MCF 10A (cell line): ENCODE measurements around the gene TUB. TPM values are rescaled to one million over a fixed set of nuclear protein-coding genes. Genes with fewer than 3 reads are reported as not detected.

ENCODE experiments used
- BruUV-seq: library from RNA; stranded (reverse); fragments of 400-500 nt; replicated peaks from 2 replicates; lab custom pipeline; 2021; lab: Mats Ljungman, UMichigan
- CTCF ChIA-PET: fragments of 300-600 bp; sonication (Branson Sonifier 250); formaldehyde crosslinking; extraction: SDS; loops from one replicate; lab custom pipeline; 2021; ENCODE audit warnings: antibody characterized with exemption, inconsistent platforms; lab: Yijun Ruan, JAX
- POLR2A ChIA-PET: fragments of 300-600, 350-650 bp; sonication (Branson Sonifier 250); formaldehyde crosslinking; extraction: SDS; loops from one replicate; lab custom pipeline; 2020; ENCODE audit warnings: antibody characterized with exemption, inconsistent platforms; lab: Yijun Ruan, JAX
- DNase-seq: peaks from one replicate; pipeline ENCODE4 v3.0.0-alpha.2; 2018; ENCODE audit not compliant: unreplicated experiment
- H3K27ac Mint-ChIP-seq: one replicate; pipeline ENCODE4 v1.8.0; 2022; ENCODE audit warnings: mild to moderate bottlenecking, low read depth, mixed read lengths; ENCODE audit not compliant: unreplicated experiment
- H3K27me3 Mint-ChIP-seq: one replicate; pipeline ENCODE4 v1.8.0; 2022; ENCODE audit warnings: mixed read lengths; ENCODE audit not compliant: insufficient read depth, unreplicated experiment
- H3K36me3 Mint-ChIP-seq: one replicate; pipeline ENCODE4 v1.8.0; 2022; ENCODE audit warnings: mild to moderate bottlenecking, moderate library complexity, mixed read lengths; ENCODE audit not compliant: insufficient read depth, unreplicated experiment
- H3K4me1 Mint-ChIP-seq: one replicate; pipeline ENCODE4 v1.8.0; 2022; ENCODE audit warnings: mixed read lengths; ENCODE audit not compliant: insufficient read depth, unreplicated experiment
- H3K4me3 Mint-ChIP-seq: one replicate; pipeline ENCODE4 v1.8.0; 2022; ENCODE audit warnings: mild to moderate bottlenecking, moderate library complexity, mixed read lengths; ENCODE audit not compliant: unreplicated experiment
- H3K9me3 Mint-ChIP-seq: one replicate; pipeline ENCODE4 v1.8.0; 2022; ENCODE audit warnings: mixed read lengths; ENCODE audit not compliant: unreplicated experiment
- CTCF ChIP-seq: fragments of 200-600 bp; IDR thresholded peaks from one replicate; pipeline ENCODE4 v1.8.0; 2022; ENCODE audit warnings: antibody characterized with exemption, mild to moderate bottlenecking; ENCODE audit not compliant: unreplicated experiment
- intact Hi-C: fragments of 100-400 bp; cut with micrococcal nuclease; formaldehyde crosslinking; loops from 2 replicates; pipeline ENCODE4 v1.14.1; 2022
- total RNA-seq: library from RNA; stranded (reverse); gene quantifications from 2 replicates; pipeline ENCODE4 v1.2.3, GENCODE V29; 2022

TUB gene
- total RNA-seq, 1 experiment from 2014 or later = 1.4 TPM

GRCh38 chr11:8087185-8087584 is 6.2 kb downstream of the TUB start:
- POLR2A ChIA-PET = interaction anchor here (1.1 to 2.0 kb wide), 2 partner anchors 18 to 80 kb away, joined by 4 to 6 read pairs; no protein-coding TSS in a partner anchor
- H3K27me3 Mint-ChIP-seq = peaks cover 10% of the 10 kb centered on the region
- H3K9me3 Mint-ChIP-seq = no peaks in the 10 kb centered on the region
- CTCF ChIA-PET = interaction anchor here (0.6 to 21.2 kb wide), 9 partner anchors 8 to 575 kb away, joined by 3 to 786 read pairs (median 29); no protein-coding TSS in a partner anchor
- H3K4me3 Mint-ChIP-seq = no peak overlapping the region
- no TSS peak for BruUV-seq
- no peaks in the 10 kb centered on the region for H3K4me1 Mint-ChIP-seq
- TF ChIP-seq CTCF = no peak
- intact Hi-C loops = no loop called here
- no peak overlapping the region for H3K27ac Mint-ChIP-seq
- no peaks in the 10 kb centered on the region for H3K36me3 Mint-ChIP-seq
- no peak for DNase-seq

- TF ChIP-seq CTCF = no peak
- CTCF ChIA-PET = interaction anchor here (0.6 to 21.2 kb wide), 11 partner anchors 8 to 575 kb away, joined by 3 to 786 read pairs (median 24); no protein-coding TSS in a partner anchor
Observed at GRCh38 chr11:8087756-8088155, 6.7 kb downstream of the TUB start.

GRCh38 chr11:8089791-8090510 is 8.9 kb downstream of the TUB start:
- H3K4me1 Mint-ChIP-seq = no peaks in the 10 kb centered on the region

More at GRCh38 chr11:8087756-8088155, 6.7 kb downstream of the TUB start:
- intact Hi-C loops = no loop called here
- Mint-ChIP-seq H3K27ac (no peak overlapping the region), H3K9me3 (no peaks in the 10 kb centered on the region), H3K27me3 (peaks cover 10% of the 10 kb centered on the region), H3K4me1 (no peaks in the 10 kb centered on the region), H3K4me3 (no peak overlapping the region), H3K36me3 (no peaks in the 10 kb centered on the region)
- no peak for DNase-seq
- POLR2A ChIA-PET = interaction anchor here (1.1 to 2.0 kb wide), 2 partner anchors 19 to 81 kb away, joined by 4 to 6 read pairs; no protein-coding TSS in a partner anchor
- BruUV-seq = no TSS peak

More at GRCh38 chr11:8089791-8090510, 8.9 kb downstream of the TUB start:
- peaks cover 10% of the 10 kb centered on the region for H3K27me3 Mint-ChIP-seq
- no peak for DNase-seq
- CTCF ChIA-PET = interaction anchor here (0.5 to 21.2 kb wide), 29 partner anchors 7 to 1322 kb away, joined by 3 to 786 read pairs (median 6); partner anchors contain the start of gene EIF3F
- H3K4me3 Mint-ChIP-seq = no peak overlapping the region
- POLR2A ChIA-PET = interaction anchor here (0.6 to 1.6 kb wide), 3 partner anchors 9 to 101 kb away, joined by 3 read pairs; partner anchors contain the start of gene TUB
- no peaks in the 10 kb centered on the region for H3K9me3 Mint-ChIP-seq
- H3K36me3 Mint-ChIP-seq = no peaks in the 10 kb centered on the region
- no peak for TF ChIP-seq CTCF
- no peak overlapping the region for H3K27ac Mint-ChIP-seq
- intact Hi-C loops = loop anchor here (5.0 kb wide), 1 partner anchor 993 kb away; no protein-coding TSS in a partner anchor
- BruUV-seq = no TSS peak
